ENCODE results near the gene TSPAN14.

DNA sequence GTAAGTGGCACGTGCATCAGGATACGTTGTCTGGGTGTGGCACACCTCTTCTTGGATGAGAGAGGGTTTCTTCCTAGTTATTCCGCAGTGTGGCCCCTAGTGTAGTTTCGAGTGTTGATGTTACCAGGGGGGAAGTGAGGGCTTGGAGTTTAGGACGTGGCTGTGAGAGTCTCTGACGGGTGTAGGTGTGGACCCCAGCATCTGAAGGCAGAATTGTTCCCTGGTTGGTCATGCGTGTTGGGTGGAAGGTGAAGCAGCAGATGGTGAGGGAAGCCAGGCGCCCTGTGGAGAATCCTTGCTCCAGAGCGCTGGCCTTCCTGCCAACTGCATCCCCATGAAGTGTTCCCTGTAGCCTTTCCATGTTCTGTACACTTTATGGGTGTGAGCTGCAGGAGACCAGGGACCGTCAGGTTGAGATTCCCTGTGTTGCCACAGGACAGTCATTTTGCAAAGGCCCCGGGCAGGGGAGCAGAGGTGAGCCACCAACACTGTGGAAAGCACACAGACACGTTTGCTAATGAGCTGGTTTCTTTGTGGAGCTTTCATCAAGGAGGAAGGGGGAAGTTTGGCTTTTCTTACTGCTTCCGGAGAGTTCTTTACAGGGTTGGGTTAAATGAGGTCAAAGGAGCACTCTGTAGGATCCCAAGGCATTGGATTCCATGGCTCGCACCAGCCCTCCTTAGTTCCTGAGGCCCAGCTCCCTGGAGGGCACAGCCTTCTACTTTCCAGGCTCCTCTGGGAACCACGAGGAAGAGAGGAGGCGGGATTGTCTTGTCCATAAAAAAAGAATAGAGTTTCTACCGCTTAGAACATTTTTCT lies 32.0 kb downstream of the TSPAN14 start:
- TF ChIP-seq, protein P1, sequence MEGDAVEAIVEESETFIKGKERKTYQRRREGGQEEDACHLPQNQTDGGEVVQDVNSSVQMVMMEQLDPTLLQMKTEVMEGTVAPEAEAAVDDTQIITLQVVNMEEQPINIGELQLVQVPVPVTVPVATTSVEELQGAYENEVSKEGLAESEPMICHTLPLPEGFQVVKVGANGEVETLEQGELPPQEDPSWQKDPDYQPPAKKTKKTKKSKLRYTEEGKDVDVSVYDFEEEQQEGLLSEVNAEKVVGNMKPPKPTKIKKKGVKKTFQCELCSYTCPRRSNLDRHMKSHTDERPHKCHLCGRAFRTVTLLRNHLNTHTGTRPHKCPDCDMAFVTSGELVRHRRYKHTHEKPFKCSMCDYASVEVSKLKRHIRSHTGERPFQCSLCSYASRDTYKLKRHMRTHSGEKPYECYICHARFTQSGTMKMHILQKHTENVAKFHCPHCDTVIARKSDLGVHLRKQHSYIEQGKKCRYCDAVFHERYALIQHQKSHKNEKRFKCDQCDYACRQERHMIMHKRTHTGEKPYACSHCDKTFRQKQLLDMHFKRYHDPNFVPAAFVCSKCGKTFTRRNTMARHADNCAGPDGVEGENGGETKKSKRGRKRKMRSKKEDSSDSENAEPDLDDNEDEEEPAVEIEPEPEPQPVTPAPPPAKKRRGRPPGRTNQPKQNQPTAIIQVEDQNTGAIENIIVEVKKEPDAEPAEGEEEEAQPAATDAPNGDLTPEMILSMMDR (conservative IDR thresholded peaks at IDR 0.05; ENCODE audit: low read length): no peak
- TF ChIP-seq EZH2phosphoT487 (IDR thresholded peaks at IDR 0.05; ENCODE audit: borderline replicate concordance): no peak
